GM12878 (cell line): ENCODE measurements around the gene CATSPERD. TPM values are rescaled to one million over a fixed set of nuclear protein-coding genes. Genes with fewer than 3 reads are reported as not detected.

ENCODE experiments used
- ATAC-seq: fragments of 200-7000 bp; cut with Tn5 transposase; 3 replicates; pipeline ENCODE4 v1.9.1; 2020; ENCODE audit warnings: mild to moderate bottlenecking, moderate library complexity
- BruUV-seq: library from RNA; stranded (reverse); fragments of 400-500 nt; replicated peaks from 2 replicates; lab custom pipeline; 2021; lab: Mats Ljungman, UMichigan
- CTCF ChIA-PET: fragments of 300-600 bp; sonication (Branson Sonifier 250); formaldehyde crosslinking; extraction: SDS; loops from one replicate; lab custom pipeline; 2021; ENCODE audit warnings: inconsistent platforms; lab: Yijun Ruan, JAX
- POLR2A ChIA-PET: fragments of 350-600 bp; formaldehyde crosslinking; extraction: SDS; loops from one replicate; lab custom pipeline; 2021; ENCODE audit warnings: inconsistent platforms; lab: Charles Lee
- RAD21 ChIA-PET: fragments of 300-600 bp; sonication (Branson Sonifier 250); formaldehyde crosslinking; loops from one replicate; lab custom pipeline; 2023; ENCODE audit warnings: antibody characterized with exemption; ENCODE audit not compliant: unreplicated experiment; lab: Charles Lee
- SMC1A ChIA-PET: fragments of 300-600 bp; sonication (Branson Sonifier 250); formaldehyde crosslinking; loops from one replicate; lab custom pipeline; 2023; ENCODE audit not compliant: unreplicated experiment, uncharacterized antibody; lab: Charles Lee
- DNase-seq: peaks from one replicate; pipeline ENCODE4 v3.0.0-alpha.2; 2011; ENCODE audit warnings: low read depth, low spot score
- FAIRE-seq: peaks from 3 replicates; lab custom pipeline; 2011; peaks lifted over from hg19 to GRCh38; lab: Jason Lieb, UNC
- H2AFZ ChIP-seq: 2 replicates; pipeline ENCODE4 v1.6.0; 2011; ENCODE audit warnings: low read depth, low read length, control low read depth; ENCODE audit not compliant: control insufficient read depth
- H3K27ac ChIP-seq: 2 replicates; pipeline ENCODE4 v1.5.1; 2011; ENCODE audit warnings: control low read depth; ENCODE audit not compliant: control insufficient read depth, insufficient read depth
- H3K27me3 ChIP-seq, 2 experiments: replicated peaks in 1 of 2; 2 replicates each; pipeline versions ENCODE4 v1.6.0 to v1.6.1; 2011; ENCODE audit warnings: low read length in 1 of 2; ENCODE audit not compliant: control insufficient read depth in 2 of 2, insufficient read depth in 2 of 2
- H3K36me3 ChIP-seq, 2 experiments: 2 replicates each; pipeline ENCODE4 v1.5.1; 2011; ENCODE audit warnings: low read length in 1 of 2; ENCODE audit not compliant: control insufficient read depth in 2 of 2, insufficient read depth in 2 of 2
- H3K4me1 ChIP-seq: 2 replicates; pipeline ENCODE4 v1.6.1; 2011; ENCODE audit warnings: mild to moderate bottlenecking, low read length, moderate library complexity, mixed read lengths; ENCODE audit not compliant: control insufficient read depth, insufficient read depth
- H3K4me2 ChIP-seq: 2 replicates; pipeline ENCODE4 v1.6.0; 2011; ENCODE audit warnings: control low read depth; ENCODE audit not compliant: control insufficient read depth, insufficient read depth
- H3K4me3 ChIP-seq: fragments of 200-600 bp; sonication (generic); 2 replicates; pipeline ENCODE4 v1.5.1; 2016
- H3K79me2 ChIP-seq: 2 replicates; pipeline ENCODE4 v1.6.0; 2011; ENCODE audit warnings: low read length; ENCODE audit not compliant: control insufficient read depth, insufficient read depth
- H3K9ac ChIP-seq: 2 replicates; pipeline ENCODE4 v1.8.0; 2011; ENCODE audit warnings: low read length, control low read depth, mixed read lengths; ENCODE audit not compliant: control insufficient read depth, insufficient read depth
- H3K9me3 ChIP-seq: replicated peaks from 3 replicates; pipeline ENCODE4 v1.5.1; 2011; ENCODE audit warnings: mild to moderate bottlenecking, low read length; ENCODE audit not compliant: control insufficient read depth, insufficient read depth
- H4K20me1 ChIP-seq: 2 replicates; pipeline ENCODE4 v1.6.0; 2011; ENCODE audit not compliant: control insufficient read depth, insufficient read depth
- CBX5 ChIP-seq: sonication (generic); IDR thresholded peaks from 2 replicates; pipeline ENCODE4 v1.6.1; 2016; ENCODE audit warnings: low read depth, moderate library complexity, mild to moderate bottlenecking, inconsistent platforms
- CHD2 ChIP-seq: IDR thresholded peaks from 2 replicates; pipeline ENCODE4 v1.6.1; 2011; ENCODE audit warnings: low read depth, low read length, improper control_type of control experiment, borderline replicate concordance
- CHD4 ChIP-seq: fragments of 200-600 bp; sonication (generic); IDR thresholded peaks from 2 replicates; pipeline ENCODE4 v1.6.1; 2016; ENCODE audit warnings: mild to moderate bottlenecking
- CREM ChIP-seq: IDR thresholded peaks from 2 replicates; pipeline ENCODE4 v1.6.1; 2014; ENCODE audit warnings: antibody characterized with exemption, low read depth
- ESRRA ChIP-seq: IDR thresholded peaks from 2 replicates; pipeline ENCODE4 v1.6.1; 2012; ENCODE audit warnings: mild to moderate bottlenecking, low read length, improper control_type of control experiment
- ETV6 ChIP-seq, 2 experiments: fragments of 450-650 bp in 1 of 2; IDR thresholded peaks in 1 of 2; conservative IDR thresholded peaks in 1 of 2; 2 replicates each; pipeline ENCODE4 v1.6.1; 2014; ENCODE audit warnings: antibody characterized with exemption in 1 of 2, borderline replicate concordance in 1 of 2, low read depth in 1 of 2, mild to moderate bottlenecking in 1 of 2, moderate library complexity in 1 of 2
- EZH2 ChIP-seq: IDR thresholded peaks from 2 replicates; pipeline ENCODE4 v1.6.1; 2012; ENCODE audit warnings: low read depth, mild to moderate bottlenecking, control low read depth, inconsistent platforms, low read length, borderline replicate concordance; ENCODE audit not compliant: control insufficient read depth
- HDAC2 ChIP-seq: fragments of 200-600 bp; sonication (generic); IDR thresholded peaks from 2 replicates; pipeline ENCODE4 v1.6.1; 2017
- KLF5 ChIP-seq: fragments of 450-650 bp; IDR thresholded peaks from 2 replicates; pipeline ENCODE4 v1.6.1; 2014; ENCODE audit warnings: mild to moderate bottlenecking; ENCODE audit not compliant: partially characterized antibody
- MYB ChIP-seq: fragments of 150-350 bp; IDR thresholded peaks from 2 replicates; pipeline ENCODE4 v1.6.1; 2014; ENCODE audit warnings: mild to moderate bottlenecking, low read depth, low read length, borderline replicate concordance
- PAX8 ChIP-seq: fragments of 450-650 bp; IDR thresholded peaks from 2 replicates; pipeline ENCODE4 v1.6.1; 2017; ENCODE audit warnings: mild to moderate bottlenecking, moderate library complexity
- RB1 ChIP-seq: fragments of 450-650 bp; formaldehyde crosslinking; IDR thresholded peaks from 2 replicates; pipeline ENCODE4 v1.6.1; 2017; ENCODE audit warnings: mild to moderate bottlenecking, borderline replicate concordance
- SIN3A ChIP-seq: IDR thresholded peaks from 2 replicates; pipeline ENCODE4 v1.6.1; 2012; ENCODE audit warnings: low read depth, low read length, improper control_type of control experiment
- SMAD1 ChIP-seq: fragments of 450-650 bp; IDR thresholded peaks from 2 replicates; pipeline ENCODE4 v1.6.1; 2018; ENCODE audit warnings: mild to moderate bottlenecking, low read depth; ENCODE audit not compliant: partially characterized antibody
- TARDBP ChIP-seq: IDR thresholded peaks from 2 replicates; pipeline ENCODE4 v1.6.1; 2016; ENCODE audit warnings: borderline replicate concordance
- ZBTB11 ChIP-seq: fragments of 450-650 bp; formaldehyde crosslinking; IDR thresholded peaks from 2 replicates; pipeline ENCODE4 v1.5.0; 2022; ENCODE audit warnings: mild to moderate bottlenecking, missing genetic modification characterization
- ZNF217 ChIP-seq: fragments of 450-650 bp; IDR thresholded peaks from 2 replicates; pipeline ENCODE4 v1.6.1; 2017; ENCODE audit warnings: antibody characterized with exemption, mild to moderate bottlenecking
- WGBS: methylation state at CpG from one replicate; pipeline ENCODE4 v1.1.6; 2016; ENCODE audit warnings: low lambda C conversion rate; ENCODE audit not compliant: insufficient replicate concordance, insufficient coverage; ENCODE audit errors: missing lambda C conversion rate; 5-methylcytosine and 5-hydroxymethylcytosine counted together
- in situ Hi-C: fragments of 300-500 bp; cut with MboI; formaldehyde crosslinking; loops from 9 replicates; pipeline ENCODE4 v1.14.3; 2018; ENCODE audit warnings: mixed read lengths
- intact Hi-C: fragments of 100-400 bp; cut with micrococcal nuclease; formaldehyde crosslinking; loops from one replicate; pipeline ENCODE4 v1.14.2; 2022; ENCODE audit not compliant: unreplicated experiment
- polyA plus RNA-seq, 11 experiments: library from polyadenylated mRNA; depleted of rRNA in 4 of 11; unstranded in 6 of 11; stranded (reverse) in 5 of 11; fragments of >200 nt; fragmentation: Nextera tagmentation in 4 of 11; fragmentation: Illumina TruSeq in 1 of 11; extraction: Ambion mirVana in 4 of 11; extraction: Trizol in 1 of 11; gene quantifications; 1 replicate in 1 of 11; 2 replicates in 10 of 11; pipeline versions ENCODE4 v1.2.1 to v1.2.3, GENCODE V29; 2011 to 2016; ENCODE audit warnings: inconsistent platforms in 2 of 11, missing spikeins in 2 of 11, low read depth in 1 of 11
- total RNA-seq, 4 experiments: library from RNA; depleted of rRNA in 3 of 4; stranded (reverse); fragments of >200 nt in 3 of 4; fragmentation: Illumina TruSeq in 1 of 4; extraction: Trizol in 1 of 4; gene quantifications; 2 replicates each; pipeline versions ENCODE4 v1.2.1 to v1.2.3, GENCODE V29; 2013 to 2021
- TF ChIP-seq, protein P1 (sequence below): fragments of 450-650 bp; IDR thresholded peaks from 2 replicates; pipeline ENCODE4 v1.6.1; 2017; ENCODE audit warnings: mild to moderate bottlenecking, moderate library complexity

The CATSPERD gene
- total and polyA plus RNA-seq, 10 of the 15 experiments (the other 5 are each of a cell fraction or from before 2014, with no cell fraction given): 0.02 to 0.38 (median 0.11) TPM; not detected in 5

DNA sequence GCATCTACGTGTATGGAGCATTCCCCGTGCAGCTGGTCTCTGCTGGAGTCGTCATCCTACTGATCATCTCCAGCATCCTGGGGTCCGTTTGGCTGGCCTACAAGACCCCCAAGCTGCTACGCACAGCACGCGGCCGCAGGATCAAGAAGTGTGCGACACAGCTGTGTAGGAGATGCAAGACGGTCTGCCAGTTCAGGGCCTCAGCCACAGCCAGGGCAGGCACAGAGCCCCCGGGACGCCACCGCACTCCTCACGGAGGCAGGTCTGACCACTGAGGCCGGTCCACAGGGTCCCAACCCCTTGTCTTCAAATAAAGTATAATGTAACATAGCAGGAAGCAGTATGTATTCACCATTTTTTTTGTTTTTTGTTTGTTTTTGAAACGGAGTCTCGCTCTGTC is 58.0 kb downstream of the CATSPERD start:
- TF ChIP-seq TARDBP: no peak
- no peak for TF ChIP-seq CHD2
- no peak for TF ChIP-seq CREM
- no peak for TF ChIP-seq EZH2
- TF ChIP-seq CBX5: no peak
- no peak for TF ChIP-seq HDAC2
- TF ChIP-seq CHD4: no peak
- no peak for TF ChIP-seq ESRRA
- TF ChIP-seq KLF5: no peak
- TF ChIP-seq, protein P1, sequence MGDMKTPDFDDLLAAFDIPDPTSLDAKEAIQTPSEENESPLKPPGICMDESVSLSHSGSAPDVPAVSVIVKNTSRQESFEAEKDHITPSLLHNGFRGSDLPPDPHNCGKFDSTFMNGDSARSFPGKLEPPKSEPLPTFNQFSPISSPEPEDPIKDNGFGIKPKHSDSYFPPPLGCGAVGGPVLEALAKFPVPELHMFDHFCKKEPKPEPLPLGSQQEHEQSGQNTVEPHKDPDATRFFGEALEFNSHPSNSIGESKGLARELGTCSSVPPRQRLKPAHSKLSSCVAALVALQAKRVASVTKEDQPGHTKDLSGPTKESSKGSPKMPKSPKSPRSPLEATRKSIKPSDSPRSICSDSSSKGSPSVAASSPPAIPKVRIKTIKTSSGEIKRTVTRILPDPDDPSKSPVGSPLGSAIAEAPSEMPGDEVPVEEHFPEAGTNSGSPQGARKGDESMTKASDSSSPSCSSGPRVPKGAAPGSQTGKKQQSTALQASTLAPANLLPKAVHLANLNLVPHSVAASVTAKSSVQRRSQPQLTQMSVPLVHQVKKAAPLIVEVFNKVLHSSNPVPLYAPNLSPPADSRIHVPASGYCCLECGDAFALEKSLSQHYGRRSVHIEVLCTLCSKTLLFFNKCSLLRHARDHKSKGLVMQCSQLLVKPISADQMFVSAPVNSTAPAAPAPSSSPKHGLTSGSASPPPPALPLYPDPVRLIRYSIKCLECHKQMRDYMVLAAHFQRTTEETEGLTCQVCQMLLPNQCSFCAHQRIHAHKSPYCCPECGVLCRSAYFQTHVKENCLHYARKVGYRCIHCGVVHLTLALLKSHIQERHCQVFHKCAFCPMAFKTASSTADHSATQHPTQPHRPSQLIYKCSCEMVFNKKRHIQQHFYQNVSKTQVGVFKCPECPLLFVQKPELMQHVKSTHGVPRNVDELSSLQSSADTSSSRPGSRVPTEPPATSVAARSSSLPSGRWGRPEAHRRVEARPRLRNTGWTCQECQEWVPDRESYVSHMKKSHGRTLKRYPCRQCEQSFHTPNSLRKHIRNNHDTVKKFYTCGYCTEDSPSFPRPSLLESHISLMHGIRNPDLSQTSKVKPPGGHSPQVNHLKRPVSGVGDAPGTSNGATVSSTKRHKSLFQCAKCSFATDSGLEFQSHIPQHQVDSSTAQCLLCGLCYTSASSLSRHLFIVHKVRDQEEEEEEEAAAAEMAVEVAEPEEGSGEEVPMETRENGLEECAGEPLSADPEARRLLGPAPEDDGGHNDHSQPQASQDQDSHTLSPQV: no peak
- TF ChIP-seq MYB: no peak
- TF ChIP-seq ETV6 (conservative IDR thresholded peaks at IDR 0.05 in 1 of 2, IDR thresholded peaks at IDR 0.05 in 1 of 2; ENCODE audit: borderline replicate concordance in 1 of 2, low read depth in 1 of 2): no peak
- no peak for TF ChIP-seq PAX8
- TF ChIP-seq SMAD1: no peak
- no peak for TF ChIP-seq ZNF217
- no peak for TF ChIP-seq ZBTB11 (CRISPR knock-in tag)
- no peak for TF ChIP-seq SIN3A
- TF ChIP-seq RB1: no peak
- no peaks in the 10 kb centered on the region for H4K20me1 ChIP-seq
- no peak overlapping the region for H3K27ac ChIP-seq
- in situ Hi-C loops (no loop called here), intact Hi-C loops (no loop called here)
- POLR2A ChIA-PET: no interaction called here
- H3K4me1 ChIP-seq: no peaks in the 10 kb centered on the region
- no peak overlapping the region for H3K9ac ChIP-seq
- no peaks in the 10 kb centered on the region for H3K79me2 ChIP-seq
- H2AFZ ChIP-seq: no peak overlapping the region
- ATAC-seq: no peak
- H3K36me3 ChIP-seq: peaks cover 0 to 2% of the 10 kb centered on the region in 2 experiments; a peak in 2 of 4 replicates
- no peak overlapping the region for H3K4me2 ChIP-seq
- H3K27me3 ChIP-seq: no peaks in the 10 kb centered on the region
- RAD21 ChIA-PET: no interaction called here
- no peak for FAIRE-seq
- WGBS: 78% methylated on average over 17 of the region's 17 CpGs
- BruUV-seq: no TSS peak
- H3K4me3 ChIP-seq: no peak overlapping the region
- DNase-seq: no peak
- CTCF ChIA-PET: no interaction called here
- no peaks in the 10 kb centered on the region for H3K9me3 ChIP-seq
- SMC1A ChIA-PET: no interaction called here
